Large intestine (tissue), 3 donors: ENCODE measurements around the gene DOK3. TPM values are rescaled to one million over a fixed set of nuclear protein-coding genes. Genes with fewer than 3 reads are reported as not detected.

Source experiments
- DNase-seq, 2 donors: peaks; one replicate each; pipeline versions ENCODE4 v3.0.0 to v3.0.0-alpha.2; 2013
- H3K27ac ChIP-seq: one replicate; pipeline ENCODE4 v1.5.1; 2013; ENCODE audit warnings: low read length
- H3K27me3 ChIP-seq: 2 replicates; pipeline ENCODE4 v1.6.1; 2013; ENCODE audit warnings: low read length; ENCODE audit not compliant: control insufficient read depth, insufficient read depth
- H3K36me3 ChIP-seq: 2 replicates; pipeline ENCODE4 v1.6.1; 2013; ENCODE audit warnings: low read length; ENCODE audit not compliant: control insufficient read depth, insufficient read depth
- H3K4me1 ChIP-seq: one replicate; pipeline ENCODE4 v1.6.1; 2013; ENCODE audit warnings: low read length; ENCODE audit not compliant: control insufficient read depth, insufficient read depth
- H3K4me3 ChIP-seq: one replicate; pipeline ENCODE4 v1.5.1; 2013; ENCODE audit warnings: low read length
- H3K9me3 ChIP-seq: one replicate; pipeline ENCODE4 v1.6.1; 2013; ENCODE audit warnings: mild to moderate bottlenecking, low read depth, low read length, moderate library complexity; ENCODE audit not compliant: control insufficient read depth
- WGBS: methylation state at CpG from one replicate; pipeline ENCODE4 v1.1.5; 2013; ENCODE audit warnings: low lambda C conversion rate; ENCODE audit not compliant: insufficient coverage; 5-methylcytosine and 5-hydroxymethylcytosine counted together
- polyA plus RNA-seq: library from polyadenylated mRNA; unstranded; fragments of 120-200 nt; gene quantifications from one replicate; pipeline ENCODE4 v1.2.1, GENCODE V29; 2013

DOK3 gene
- polyA plus RNA-seq, 1 donor = 4.7 TPM

- H3K9me3 ChIP-seq = no peaks in the 10 kb centered on the region
- H3K4me1 ChIP-seq = peaks cover 9% of the 10 kb centered on the region
- no peaks in the 10 kb centered on the region for H3K27me3 ChIP-seq
- no peak overlapping the region for H3K4me3 ChIP-seq
- no peak overlapping the region for H3K27ac ChIP-seq
- DNase-seq = no peak
- H3K36me3 ChIP-seq = peaks cover 51% of the 10 kb centered on the region
- no CpG with 5 or more reads among the region's 16 CpGs for WGBS
Measured at GRCh38 chr5:177512736-177513380, 3.2 kb upstream of the DOK3 start.

GRCh38 chr5:177511796-177512675, 2.4 kb upstream of the DOK3 start:
- peaks cover 51% of the 10 kb centered on the region for H3K36me3 ChIP-seq
- WGBS = no CpG with 5 or more reads among the region's 34 CpGs
- no peaks in the 10 kb centered on the region for H3K27me3 ChIP-seq
- peaks cover 9% of the 10 kb centered on the region for H3K4me1 ChIP-seq
- no peaks in the 10 kb centered on the region for H3K9me3 ChIP-seq
- no peak for DNase-seq
- H3K27ac ChIP-seq = no peak overlapping the region
- H3K4me3 ChIP-seq = no peak overlapping the region

- H3K4me1 ChIP-seq = peaks cover 9% of the 10 kb centered on the region
- H3K9me3 ChIP-seq = no peaks in the 10 kb centered on the region
- no peaks in the 10 kb centered on the region for H3K27me3 ChIP-seq
- H3K36me3 ChIP-seq = peaks cover 51% of the 10 kb centered on the region
- H3K4me3 ChIP-seq = no peak overlapping the region
- DNase-seq = no peak
- WGBS = no CpG with 5 or more reads among the region's 5 CpGs
- no peak overlapping the region for H3K27ac ChIP-seq
Measured at GRCh38 chr5:177511181-177511580, 1.6 kb upstream of the DOK3 start.

GRCh38 chr5:177510567-177511053, 984 bp upstream of the DOK3 start:
- no peak for DNase-seq
- Histone ChIP-seq H3K27ac (no peak overlapping the region), H3K27me3 (no peaks in the 10 kb centered on the region), H3K4me3 (no peak overlapping the region), H3K36me3 (peaks cover 50% of the 10 kb centered on the region), H3K9me3 (no peaks in the 10 kb centered on the region), H3K4me1 (peaks cover 4% of the 10 kb centered on the region)
- no CpG with 5 or more reads among the region's 15 CpGs for WGBS

GRCh38 chr5:177509991-177510566, 453 bp upstream of the DOK3 start:
- no peak for DNase-seq
- Histone ChIP-seq H3K27ac (no peak overlapping the region), H3K9me3 (no peaks in the 10 kb centered on the region), H3K27me3 (no peaks in the 10 kb centered on the region), H3K4me1 (no peaks in the 10 kb centered on the region), H3K36me3 (peaks cover 44% of the 10 kb centered on the region), H3K4me3 (no peak overlapping the region)
- WGBS = 63% methylated on average over 1 of the region's 11 CpGs

GRCh38 chr5:177508837-177509236, 789 bp downstream of the DOK3 start:
- Histone ChIP-seq H3K27me3 (no peaks in the 10 kb centered on the region), H3K27ac (no peak overlapping the region), H3K36me3 (peaks cover 32% of the 10 kb centered on the region), H3K4me1 (no peaks in the 10 kb centered on the region), H3K9me3 (no peaks in the 10 kb centered on the region), H3K4me3 (peak overlapping the region; percentile 9)
- no peak for DNase-seq
- no CpG with 5 or more reads among the region's 8 CpGs for WGBS

- no CpG with 5 or more reads among the region's 26 CpGs for WGBS
- H3K36me3 ChIP-seq = peaks cover 28% of the 10 kb centered on the region
- H3K27ac ChIP-seq = no peak overlapping the region
- no peaks in the 10 kb centered on the region for H3K9me3 ChIP-seq
- no peaks in the 10 kb centered on the region for H3K4me1 ChIP-seq
- no peaks in the 10 kb centered on the region for H3K27me3 ChIP-seq
- no peak overlapping the region for H3K4me3 ChIP-seq
- no peak for DNase-seq
Measured at GRCh38 chr5:177508221-177508611, 1.4 kb downstream of the DOK3 start.

- no peaks in the 10 kb centered on the region for H3K4me1 ChIP-seq
- no peak overlapping the region for H3K4me3 ChIP-seq
- peaks cover 23% of the 10 kb centered on the region for H3K36me3 ChIP-seq
- no peaks in the 10 kb centered on the region for H3K9me3 ChIP-seq
- H3K27me3 ChIP-seq = no peaks in the 10 kb centered on the region
- DNase-seq = no peak
- WGBS = 100% methylated on average over 1 of the region's 17 CpGs
- H3K27ac ChIP-seq = no peak overlapping the region
Measured at GRCh38 chr5:177507596-177508220, 1.9 kb downstream of the DOK3 start.

- Histone ChIP-seq H3K36me3 (peaks cover 17% of the 10 kb centered on the region), H3K9me3 (no peaks in the 10 kb centered on the region), H3K27me3 (no peaks in the 10 kb centered on the region), H3K4me3 (no peak overlapping the region), H3K27ac (no peak overlapping the region), H3K4me1 (no peaks in the 10 kb centered on the region)
- WGBS = no CpG with 5 or more reads among the region's 9 CpGs
- no peak for DNase-seq
Measured at GRCh38 chr5:177507165-177507564, 2.5 kb downstream of the DOK3 start.

GRCh38 chr5:177505075-177505474, 4.6 kb downstream of the DOK3 start:
- WGBS = no CpG with 5 or more reads among the region's 4 CpGs
- Histone ChIP-seq H3K27ac (no peak overlapping the region), H3K36me3 (no peaks in the 10 kb centered on the region), H3K4me3 (no peak overlapping the region), H3K9me3 (no peaks in the 10 kb centered on the region), H3K27me3 (no peaks in the 10 kb centered on the region), H3K4me1 (no peaks in the 10 kb centered on the region)
- DNase-seq = no peak
